Natural killer cell (primary cell): ENCODE results near the gene TPO. TPM values are rescaled to one million over a fixed set of nuclear protein-coding genes. Genes with fewer than 3 reads are reported as not detected.

Experiments used
- ATAC-seq, 3 donors: fragments of 150-1000 bp in 2 of 3; fragments of 200-7000 bp in 1 of 3; cut with Tn5 transposase; 1 replicate in 1 of 3; 2 replicates in 2 of 3; pipeline ENCODE4 v1.10.0; 2021; ENCODE audit warnings: mild to moderate bottlenecking in 2 of 3, moderate library complexity in 2 of 3
- DNase-seq, 2 donors: peaks; one replicate each; pipeline versions ENCODE4 v3.0.0 to v3.0.0-alpha.2; 2013 to 2021; ENCODE audit warnings: mixed read lengths in 1 of 2
- H3K27ac ChIP-seq: one replicate; pipeline ENCODE4 v1.5.1; 2013; ENCODE audit warnings: mild to moderate bottlenecking, low read length
- H3K27me3 ChIP-seq: one replicate; pipeline ENCODE4 v1.6.1; 2013; ENCODE audit warnings: low read length; ENCODE audit not compliant: control insufficient read depth, insufficient read depth
- H3K36me3 ChIP-seq: one replicate; pipeline ENCODE4 v1.6.1; 2013; ENCODE audit warnings: low read length; ENCODE audit not compliant: control insufficient read depth, insufficient read depth
- H3K4me1 ChIP-seq: one replicate; pipeline ENCODE4 v1.6.1; 2013; ENCODE audit warnings: low read length; ENCODE audit not compliant: control insufficient read depth, insufficient read depth
- H3K4me3 ChIP-seq: one replicate; pipeline ENCODE4 v1.5.1; 2013; ENCODE audit warnings: low read length
- H3K9me3 ChIP-seq: one replicate; pipeline ENCODE4 v1.6.1; 2013; ENCODE audit warnings: low read length; ENCODE audit not compliant: control insufficient read depth, insufficient read depth
- H3K27ac Mint-ChIP-seq, 2 donors: one replicate each; pipeline ENCODE4 v1.8.0; 2022; ENCODE audit warnings: mild to moderate bottlenecking in 2 of 2, mixed read lengths in 2 of 2, moderate library complexity in 1 of 2
- H3K27me3 Mint-ChIP-seq, 2 donors: one replicate each; pipeline ENCODE4 v1.8.0; 2022; ENCODE audit warnings: low read depth in 2 of 2, mixed read lengths in 2 of 2
- H3K36me3 Mint-ChIP-seq: one replicate; pipeline ENCODE4 v1.8.0; 2022; ENCODE audit warnings: mixed read lengths
- H3K4me1 Mint-ChIP-seq, 2 donors: one replicate each; pipeline ENCODE4 v1.8.0; 2022; ENCODE audit warnings: mixed read lengths in 2 of 2
- H3K4me3 Mint-ChIP-seq: one replicate; pipeline ENCODE4 v1.8.0; 2022; ENCODE audit warnings: mild to moderate bottlenecking, moderate library complexity, mixed read lengths
- H3K9me3 Mint-ChIP-seq, 2 donors: one replicate each; pipeline ENCODE4 v1.8.0; 2022; ENCODE audit warnings: mixed read lengths in 2 of 2
- CTCF ChIP-seq: fragments of 200-600 bp; IDR thresholded peaks from one replicate; pipeline ENCODE4 v1.8.0; 2022; ENCODE audit warnings: antibody characterized with exemption
- WGBS: methylation state at CpG from one replicate; pipeline ENCODE4 v1.1.7; 2013; ENCODE audit warnings: missing lambda C conversion rate; ENCODE audit not compliant: insufficient coverage; 5-methylcytosine and 5-hydroxymethylcytosine counted together
- intact Hi-C: fragments of 100-400 bp; cut with micrococcal nuclease; formaldehyde crosslinking; loops from one replicate; pipeline ENCODE4 v1.14.2; 2022
- total RNA-seq, 4 donors: library from RNA; stranded (reverse); fragments of 120-200 nt in 1 of 4; gene quantifications; one replicate each; pipeline versions ENCODE4 v1.2.3 to v1.2.4, GENCODE V29; 2013 to 2022

Gene TPO
- total RNA-seq, 3 donors from 2014 or later (not counting 1 experiment from before 2014, with no cell fraction given) = not detected

- no peaks in the 10 kb centered on the region for H3K9me3 ChIP-seq
- H3K27me3 ChIP-seq = peaks cover 3% of the 10 kb centered on the region
- ATAC-seq (no peak), DNase-seq (no peak)
- Mint-ChIP-seq H3K4me1 (no peaks in the 10 kb centered on the region), H3K36me3 (no peaks in the 10 kb centered on the region), H3K27me3 (peaks cover 4 to 6% of the 10 kb centered on the region in 2 donors), H3K9me3 (no peaks in the 10 kb centered on the region), H3K27ac (no peak overlapping the region), H3K4me3 (no peak overlapping the region)
- H3K4me1 ChIP-seq = no peaks in the 10 kb centered on the region
- intact Hi-C loops = no loop called here
- TF ChIP-seq CTCF = no peak
- 78% methylated on average over 16 of the region's 16 CpGs for WGBS
- H3K27ac ChIP-seq = no peak overlapping the region
- H3K4me3 ChIP-seq = no peak overlapping the region
- H3K36me3 ChIP-seq = no peaks in the 10 kb centered on the region
Measured at GRCh38 chr2:1541819-1542475, 128.7 kb downstream of the TPO start.

- no peak for TF ChIP-seq CTCF
- Mint-ChIP-seq H3K4me1 (peaks cover 6 to 10% of the 10 kb centered on the region in 2 donors), H3K36me3 (no peaks in the 10 kb centered on the region), H3K9me3 (peaks cover 0 to 1% of the 10 kb centered on the region in 2 donors), H3K4me3 (no peak overlapping the region), H3K27ac (no peak overlapping the region), H3K27me3 (peaks cover 6 to 7% of the 10 kb centered on the region in 2 donors)
- Histone ChIP-seq H3K27ac (no peak overlapping the region), H3K36me3 (no peaks in the 10 kb centered on the region), H3K4me3 (no peak overlapping the region), H3K9me3 (no peaks in the 10 kb centered on the region), H3K27me3 (peaks cover 3% of the 10 kb centered on the region), H3K4me1 (no peaks in the 10 kb centered on the region)
- WGBS = 91% methylated on average over 11 of the region's 11 CpGs
- ATAC-seq = no peak
- DNase-seq = no peak
- intact Hi-C loops = no loop called here
Measured at GRCh38 chr2:1542971-1543370, 129.7 kb downstream of the TPO start.

- intact Hi-C loops = no loop called here
- H3K4me1 Mint-ChIP-seq = peaks cover 6 to 12% of the 10 kb centered on the region in 2 donors
- ATAC-seq = no peak
Measured at GRCh38 chr2:1543776-1544477, 130.7 kb downstream of the TPO start.

More at GRCh38 chr2:1543776-1544477, 130.7 kb downstream of the TPO start:
- Histone ChIP-seq H3K27ac (no peak overlapping the region), H3K36me3 (no peaks in the 10 kb centered on the region), H3K27me3 (peaks cover 3% of the 10 kb centered on the region), H3K9me3 (no peaks in the 10 kb centered on the region), H3K4me1 (no peaks in the 10 kb centered on the region), H3K4me3 (no peak overlapping the region)
- TF ChIP-seq CTCF = no peak
- Mint-ChIP-seq H3K9me3 (peaks cover 0 to 2% of the 10 kb centered on the region in 2 donors), H3K36me3 (no peaks in the 10 kb centered on the region), H3K4me3 (no peak overlapping the region), H3K27ac (no peak overlapping the region), H3K27me3 (peaks cover 6 to 8% of the 10 kb centered on the region in 2 donors)
- 86% methylated on average over 14 of the region's 14 CpGs for WGBS
- no peak for DNase-seq
